SK-N-MC (cell line): ENCODE results near the gene GNAO1.

Source experiments
- DNase-seq: peaks from one replicate; pipeline ENCODE4 v3.0.0-alpha.2; 2011; ENCODE audit warnings: low read depth, low spot score
- H3K27ac ChIP-seq: fragments of 200-600 bp; sonication (generic); 2 replicates; pipeline ENCODE4 v1.5.1; 2016; ENCODE audit warnings: mixed run types
- H3K36me3 ChIP-seq: fragments of 200-600 bp; sonication (generic); 2 replicates; pipeline ENCODE4 v1.6.1; 2017; ENCODE audit warnings: antibody characterized with exemption, low read length, mixed read lengths; ENCODE audit not compliant: insufficient read depth
- H3K4me3 ChIP-seq: fragments of 200-600 bp; sonication (generic); 2 replicates; pipeline ENCODE4 v1.5.1; 2016
- H3K9ac ChIP-seq: fragments of 200-600 bp; sonication (generic); 2 replicates; pipeline ENCODE4 v1.8.0; 2017; ENCODE audit warnings: mixed run types, mixed read lengths; ENCODE audit not compliant: insufficient read length
- H3K9me3 ChIP-seq: fragments of 200-600 bp; sonication (generic); 2 replicates; pipeline ENCODE4 v1.6.1; 2017; ENCODE audit warnings: low read depth, mild to moderate bottlenecking, antibody characterized with exemption, low read length, moderate library complexity, mixed read lengths
- EZH2 ChIP-seq: fragments of 200-600 bp; sonication (generic); IDR thresholded peaks from one replicate; pipeline ENCODE4 v1.6.1; 2017; ENCODE audit warnings: antibody characterized with exemption
- FOXP2 ChIP-seq: optimal IDR thresholded peaks from 2 replicates; pipeline ENCODE3; 2011; ENCODE audit warnings: mild to moderate bottlenecking, moderate library complexity; ENCODE audit not compliant: insufficient read depth; ENCODE audit errors: extremely low read length, control extremely low read depth
- POLR2AphosphoS5 ChIP-seq: IDR thresholded peaks from 2 replicates; pipeline ENCODE4 v1.6.1; 2012; ENCODE audit warnings: mild to moderate bottlenecking, low read depth, low read length, borderline replicate concordance

GNAO1 gene

DNA sequence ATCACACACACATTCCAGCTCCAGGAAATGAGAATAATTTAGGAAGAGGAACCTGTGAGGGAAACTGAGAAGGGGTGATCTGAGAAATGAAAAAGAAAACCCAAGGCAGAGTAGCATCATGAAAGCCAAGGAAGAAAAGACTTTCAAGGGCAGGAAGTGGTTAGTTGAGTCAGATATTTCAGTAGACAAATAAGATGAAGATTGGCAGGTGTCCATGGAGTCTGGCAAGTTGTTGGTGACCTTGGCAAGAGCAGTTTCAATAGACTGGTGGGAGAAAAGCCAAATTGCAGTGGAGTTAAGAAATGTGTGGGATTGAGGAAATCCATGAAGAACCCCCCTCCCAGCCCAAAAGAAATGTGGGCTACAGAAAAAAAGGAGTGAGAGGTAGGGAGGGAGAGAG, 10.7 kb downstream of the GNAO1 start:
- Histone ChIP-seq H3K9ac (no peak overlapping the region), H3K9me3 (no peaks in the 10 kb centered on the region), H3K36me3 (no peaks in the 10 kb centered on the region), H3K4me3 (no peak overlapping the region), H3K27ac (no peak overlapping the region)
- no peak for TF ChIP-seq FOXP2
- TF ChIP-seq EZH2: no peak
- no peak for TF ChIP-seq POLR2AphosphoS5
- no peak for DNase-seq

DNA sequence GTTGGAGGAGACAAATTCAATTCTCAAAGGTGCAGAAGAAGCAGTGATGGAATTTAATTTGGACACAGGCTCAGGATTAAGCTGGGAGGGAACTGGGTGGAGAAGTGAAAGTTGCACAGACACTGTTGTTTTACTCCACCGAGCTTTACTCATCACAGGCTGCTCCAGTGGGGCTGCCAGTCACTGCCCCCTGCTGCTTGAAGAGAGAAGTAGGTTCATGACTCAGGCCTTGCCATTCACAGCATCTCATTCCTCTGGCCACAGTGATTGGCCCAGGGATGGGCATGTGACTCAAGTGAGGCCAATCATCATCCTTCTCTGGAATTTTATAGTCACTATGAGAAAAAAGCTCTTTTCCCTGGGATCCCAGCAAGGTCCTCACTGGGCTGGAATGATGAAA, 11.8 kb downstream of the GNAO1 start:
- Histone ChIP-seq H3K4me3 (no peak overlapping the region), H3K9ac (no peak overlapping the region), H3K36me3 (no peaks in the 10 kb centered on the region), H3K9me3 (no peaks in the 10 kb centered on the region), H3K27ac (no peak overlapping the region)
- TF ChIP-seq POLR2AphosphoS5: no peak
- no peak for TF ChIP-seq EZH2
- TF ChIP-seq FOXP2: no peak
- no peak for DNase-seq

DNA sequence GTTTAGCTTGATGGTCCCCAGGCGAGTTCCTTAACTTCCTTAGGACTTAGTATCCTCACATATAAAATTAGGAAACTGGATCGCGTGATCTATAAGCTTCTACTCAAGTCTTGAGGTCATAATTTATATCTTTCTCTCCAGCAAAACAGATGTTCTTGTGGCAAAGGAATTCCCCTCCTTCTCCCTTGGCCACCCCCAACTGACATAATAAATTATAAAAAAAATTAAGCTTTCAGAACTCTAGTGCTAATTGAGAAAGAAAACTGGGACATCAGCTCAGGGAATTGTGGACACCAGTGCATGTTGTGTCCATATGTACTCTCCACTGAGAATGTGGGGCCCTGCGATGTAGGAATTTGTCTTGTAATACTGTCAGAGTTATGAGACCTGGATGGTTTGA, 13.5 kb downstream of the GNAO1 start:
- H3K9me3 ChIP-seq: no peaks in the 10 kb centered on the region
- no peak for TF ChIP-seq POLR2AphosphoS5
- TF ChIP-seq FOXP2: no peak
- H3K4me3 ChIP-seq: no peak overlapping the region
- no peaks in the 10 kb centered on the region for H3K36me3 ChIP-seq
- H3K27ac ChIP-seq: no peak overlapping the region
- DNase-seq: no peak
- no peak overlapping the region for H3K9ac ChIP-seq

DNA sequence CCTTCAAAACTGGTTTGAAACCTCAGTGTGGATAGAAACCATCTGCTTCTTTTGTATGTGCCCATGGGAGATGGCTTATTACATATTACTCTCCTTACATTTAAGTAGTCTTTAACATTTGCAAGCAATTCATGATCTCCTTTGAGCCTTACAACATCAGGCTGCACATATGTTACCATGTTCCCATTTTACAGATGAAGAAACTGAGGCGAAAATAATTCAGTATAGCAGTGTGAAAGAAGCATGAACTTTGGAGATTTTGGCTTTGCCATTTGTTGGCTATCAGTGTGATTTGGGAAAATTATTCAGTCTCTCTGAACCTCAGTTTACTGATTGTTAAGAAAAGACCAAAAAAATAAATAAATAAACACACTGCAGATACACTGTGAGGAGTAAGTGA, 15.7 kb downstream of the GNAO1 start:
- Histone ChIP-seq H3K9me3 (no peaks in the 10 kb centered on the region), H3K9ac (no peak overlapping the region), H3K27ac (no peak overlapping the region), H3K4me3 (no peak overlapping the region), H3K36me3 (no peaks in the 10 kb centered on the region)
- no peak for DNase-seq
- TF ChIP-seq EZH2 (no peak), FOXP2 (no peak), POLR2AphosphoS5 (no peak)

DNA sequence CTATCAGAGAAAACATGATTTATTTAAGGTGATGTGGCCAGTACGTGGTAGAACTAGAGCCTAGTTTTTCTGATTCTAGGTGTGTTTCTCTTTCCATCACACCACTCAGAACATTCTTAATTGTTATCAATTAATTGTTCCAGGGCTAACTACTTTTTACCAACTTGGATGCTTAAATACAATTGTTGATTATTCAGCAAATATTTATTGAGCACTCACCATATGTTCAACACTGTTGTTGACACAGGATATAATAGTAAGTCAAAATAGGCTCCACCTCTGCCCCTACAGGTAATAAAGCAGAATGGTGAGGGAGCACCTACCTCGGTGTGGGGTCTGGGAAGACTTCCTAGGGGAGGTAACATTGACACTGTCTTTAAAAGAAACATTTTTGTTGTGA, 16.1 kb downstream of the GNAO1 start:
- Histone ChIP-seq H3K27ac (no peak overlapping the region), H3K9ac (no peak overlapping the region), H3K4me3 (no peak overlapping the region), H3K9me3 (no peaks in the 10 kb centered on the region), H3K36me3 (no peaks in the 10 kb centered on the region)
- DNase-seq: no peak
- no peak for TF ChIP-seq FOXP2
- no peak for TF ChIP-seq EZH2
- no peak for TF ChIP-seq POLR2AphosphoS5

DNA sequence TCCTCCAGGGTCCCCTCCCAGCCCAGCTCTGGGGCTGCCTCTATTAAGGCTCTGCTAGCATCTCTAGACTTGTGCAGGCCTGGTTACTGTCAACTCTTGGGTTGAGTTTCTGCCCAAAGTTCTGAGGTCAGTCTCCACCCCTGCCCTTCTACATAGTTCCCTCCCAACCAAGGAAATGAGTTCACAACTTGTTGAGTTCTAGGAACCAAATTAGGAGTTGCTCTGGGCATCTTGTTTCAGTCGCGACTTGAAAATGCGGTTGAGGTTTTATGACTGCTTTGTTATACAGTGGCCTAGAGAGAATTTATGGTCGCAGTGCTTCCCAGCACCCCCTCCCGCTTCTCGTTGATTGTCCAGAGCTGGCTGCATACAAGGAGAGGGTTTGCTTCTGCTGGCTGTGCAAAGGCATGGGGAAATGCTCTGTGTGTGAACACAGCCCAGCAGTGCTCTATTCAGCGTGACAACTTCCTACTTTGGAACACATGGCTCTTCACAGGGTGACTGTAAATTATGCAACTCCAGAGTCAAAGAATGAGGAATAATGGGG, 20.2 kb downstream of the GNAO1 start:
- no peaks in the 10 kb centered on the region for H3K36me3 ChIP-seq
- H3K27ac ChIP-seq: no peak overlapping the region
- TF ChIP-seq POLR2AphosphoS5: no peak
- no peak for TF ChIP-seq FOXP2
- H3K9me3 ChIP-seq: no peaks in the 10 kb centered on the region
- H3K4me3 ChIP-seq: no peak overlapping the region
- DNase-seq: no peak
- no peak overlapping the region for H3K9ac ChIP-seq

DNA sequence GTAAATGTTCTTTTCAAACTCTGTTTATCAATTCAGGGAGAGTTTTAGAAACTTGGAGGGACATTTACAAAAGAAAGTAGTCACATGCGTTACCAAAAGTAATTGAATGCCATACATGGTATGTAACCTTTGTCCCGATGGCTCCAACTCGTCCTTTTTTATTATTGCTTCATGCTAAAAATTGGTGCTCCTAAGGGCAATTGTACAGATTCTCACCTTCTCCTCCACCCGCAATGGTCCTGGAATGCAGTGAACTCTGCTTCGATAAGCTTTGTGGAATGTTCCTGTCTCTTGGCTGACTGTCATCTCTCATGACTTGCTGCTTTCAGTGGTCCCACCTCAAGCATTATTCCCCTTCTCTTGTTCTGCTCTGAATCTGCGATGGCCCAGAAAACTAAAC, 20.9 kb downstream of the GNAO1 start:
- H3K36me3 ChIP-seq: no peaks in the 10 kb centered on the region
- DNase-seq: no peak
- H3K4me3 ChIP-seq: no peak overlapping the region
- H3K9me3 ChIP-seq: no peaks in the 10 kb centered on the region
- H3K9ac ChIP-seq: no peak overlapping the region
- TF ChIP-seq FOXP2 (no peak), EZH2 (no peak), POLR2AphosphoS5 (no peak)
- H3K27ac ChIP-seq: no peak overlapping the region

DNA sequence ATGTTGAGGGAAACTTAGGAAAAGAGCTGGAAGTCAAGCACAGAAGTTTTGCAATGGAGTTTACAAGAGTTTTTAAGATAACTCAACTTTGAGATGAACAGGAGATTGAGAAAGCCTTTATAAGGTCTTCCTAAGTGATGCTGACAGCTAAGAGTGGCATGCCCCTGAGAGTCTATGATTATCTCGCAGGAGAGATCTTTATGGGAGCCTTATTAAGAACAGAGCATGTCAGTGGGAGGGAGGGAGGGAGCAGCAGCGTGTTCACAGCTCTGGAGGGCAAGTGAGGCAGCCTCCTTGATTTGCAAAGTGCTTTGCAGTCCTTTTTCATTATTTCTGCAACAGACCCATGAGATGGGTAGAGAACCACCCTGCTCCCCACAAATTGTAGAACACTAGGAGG, 30.7 kb downstream of the GNAO1 start:
- H3K9ac ChIP-seq: no peak overlapping the region
- H3K36me3 ChIP-seq: no peaks in the 10 kb centered on the region
- H3K27ac ChIP-seq: no peak overlapping the region
- no peaks in the 10 kb centered on the region for H3K9me3 ChIP-seq
- DNase-seq: no peak
- no peak overlapping the region for H3K4me3 ChIP-seq
- TF ChIP-seq EZH2 (no peak), POLR2AphosphoS5 (no peak), FOXP2 (no peak)

DNA sequence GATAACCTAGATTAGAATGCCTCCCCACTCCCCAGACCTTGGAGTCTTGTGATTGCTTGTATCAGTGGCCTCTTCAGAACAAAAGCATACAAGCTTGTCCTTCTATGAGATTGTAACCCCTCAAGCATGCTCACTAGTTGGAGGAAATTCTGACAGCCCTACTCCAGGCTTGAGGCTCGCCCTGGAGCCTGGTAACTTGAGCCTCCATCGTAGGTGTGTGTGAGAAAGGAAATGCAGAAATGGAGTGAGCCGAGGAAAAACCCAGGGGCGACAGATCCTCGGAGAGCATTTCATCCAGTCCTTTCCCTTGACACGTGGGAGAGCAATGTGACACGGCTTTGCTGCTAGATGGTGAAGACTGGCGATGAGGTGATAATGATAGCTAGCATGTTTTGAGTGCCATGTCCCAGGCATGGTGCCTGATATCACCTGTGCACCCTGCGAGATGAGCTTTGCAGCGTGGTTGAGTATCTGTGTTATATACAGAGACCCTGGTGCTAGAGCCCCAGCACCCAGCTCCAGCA, 31.2 kb downstream of the GNAO1 start:
- H3K9ac ChIP-seq: no peak overlapping the region
- no peak for DNase-seq
- no peak overlapping the region for H3K4me3 ChIP-seq
- TF ChIP-seq EZH2 (no peak), POLR2AphosphoS5 (no peak), FOXP2 (no peak)
- no peaks in the 10 kb centered on the region for H3K9me3 ChIP-seq
- no peak overlapping the region for H3K27ac ChIP-seq
- no peaks in the 10 kb centered on the region for H3K36me3 ChIP-seq
